Stimulated activated CD4-positive, alpha-beta T cell treated with anti-CD3 and anti-CD28 coated beads, Interleukin-2, amount 100 ng/mL, for 24 hours (primary cell): Measurements from ENCODE around the gene MT3.

Experiments used
- DNase-seq, 2 donors: peaks; one replicate each; pipeline ENCODE4 v3.0.0-alpha.2; 2020

MT3 gene

DNA sequence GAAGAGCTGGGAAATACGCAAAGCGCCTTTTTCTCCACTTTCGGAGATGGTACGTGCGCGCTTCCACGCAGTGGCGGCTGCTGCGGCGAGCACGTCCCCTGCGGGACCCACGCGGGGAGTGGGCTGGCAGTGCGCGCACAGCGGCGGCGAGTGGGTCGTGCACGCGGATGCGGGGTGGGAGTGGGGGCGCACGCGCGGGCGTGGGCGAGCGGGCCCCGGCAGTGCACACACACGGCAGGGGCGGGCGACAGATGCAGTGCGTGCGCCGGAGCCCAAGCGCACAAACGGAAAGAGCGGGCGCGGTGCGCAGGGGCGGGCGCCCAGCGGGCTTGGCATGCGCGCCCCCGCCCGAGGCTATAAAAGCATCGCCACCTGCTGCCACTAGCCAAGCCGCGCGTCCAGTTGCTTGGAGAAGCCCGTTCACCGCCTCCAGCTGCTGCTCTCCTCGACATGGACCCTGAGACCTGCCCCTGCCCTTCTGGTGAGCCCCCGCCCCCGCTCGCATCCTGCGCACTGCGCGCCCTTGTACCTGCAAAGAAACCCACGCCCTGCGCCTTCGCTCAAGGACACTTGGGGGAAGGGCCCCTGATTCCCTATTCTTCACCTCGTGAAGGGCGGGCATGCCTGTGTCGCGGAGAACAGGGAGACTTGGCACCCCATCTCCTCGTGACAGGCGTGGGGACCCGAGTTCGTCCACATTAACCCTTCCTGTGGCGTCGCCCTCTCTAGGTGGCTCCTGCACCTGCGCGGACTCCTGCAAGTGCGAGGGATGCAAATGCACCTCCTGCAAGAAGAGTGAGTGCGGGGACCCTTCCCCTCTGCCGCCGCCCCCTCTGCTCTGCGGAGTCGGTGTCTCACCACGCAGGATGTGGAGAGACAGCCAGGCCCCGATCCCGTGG is at the start of gene MT3:
Gene MT3 (plus strand): TSS at position 388 of the 899 bp plus-strand sequence. CDS start 63 bp downstream, at position 451.
- peak; percentile 35 to 51 for DNase-seq

DNA sequence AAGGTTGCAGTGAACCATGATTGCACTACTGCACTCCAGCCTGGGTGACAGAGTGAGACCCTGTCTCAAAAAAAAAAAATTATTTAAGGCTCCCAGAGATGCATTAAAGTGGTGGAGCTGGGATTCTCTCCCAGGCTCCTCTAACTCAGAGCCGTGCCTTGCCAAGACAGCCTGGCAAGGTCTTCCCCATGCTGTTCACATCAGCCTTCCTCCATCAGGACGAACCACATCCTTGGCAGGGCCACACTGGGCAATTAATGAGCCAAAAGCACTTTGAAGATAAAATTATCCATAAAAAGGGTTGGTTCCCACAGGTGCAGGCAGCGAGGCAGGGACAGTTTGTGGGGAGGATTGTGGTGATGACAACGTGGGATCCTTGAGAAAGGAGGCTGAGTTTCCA is 49.7 kb upstream of the MT3 start:
- DNase-seq, result no peak

DNA sequence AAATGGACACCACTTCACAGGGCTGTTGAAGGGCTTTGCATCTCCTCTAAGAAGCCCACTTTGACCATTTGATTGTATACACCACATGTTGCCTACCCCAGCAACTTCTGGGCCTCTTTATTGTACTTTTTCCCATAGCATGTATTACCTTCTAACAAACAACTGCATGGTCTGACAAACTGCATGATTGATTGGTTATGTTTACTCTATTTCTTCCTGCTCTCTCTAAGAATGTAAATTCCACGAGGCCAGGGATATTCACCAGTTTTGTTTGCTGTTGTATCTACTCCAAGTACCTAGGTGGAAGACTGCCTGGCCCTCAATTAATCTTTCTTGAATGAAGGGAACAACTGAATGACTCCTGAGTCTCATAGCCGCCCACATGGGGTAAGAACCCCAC is 47.3 kb upstream of the MT3 start:
- no peak for DNase-seq

- DNase-seq, result no peak
Measured at GRCh38 chr16:56547120-56547948, 42.0 kb upstream of the MT3 start.

GRCh38 chr16:56547949-56548567 is 41.3 kb upstream of the MT3 start:
- no peak for DNase-seq

GRCh38 chr16:56549161-56549560 is 40.2 kb upstream of the MT3 start:
- no peak for DNase-seq

DNA sequence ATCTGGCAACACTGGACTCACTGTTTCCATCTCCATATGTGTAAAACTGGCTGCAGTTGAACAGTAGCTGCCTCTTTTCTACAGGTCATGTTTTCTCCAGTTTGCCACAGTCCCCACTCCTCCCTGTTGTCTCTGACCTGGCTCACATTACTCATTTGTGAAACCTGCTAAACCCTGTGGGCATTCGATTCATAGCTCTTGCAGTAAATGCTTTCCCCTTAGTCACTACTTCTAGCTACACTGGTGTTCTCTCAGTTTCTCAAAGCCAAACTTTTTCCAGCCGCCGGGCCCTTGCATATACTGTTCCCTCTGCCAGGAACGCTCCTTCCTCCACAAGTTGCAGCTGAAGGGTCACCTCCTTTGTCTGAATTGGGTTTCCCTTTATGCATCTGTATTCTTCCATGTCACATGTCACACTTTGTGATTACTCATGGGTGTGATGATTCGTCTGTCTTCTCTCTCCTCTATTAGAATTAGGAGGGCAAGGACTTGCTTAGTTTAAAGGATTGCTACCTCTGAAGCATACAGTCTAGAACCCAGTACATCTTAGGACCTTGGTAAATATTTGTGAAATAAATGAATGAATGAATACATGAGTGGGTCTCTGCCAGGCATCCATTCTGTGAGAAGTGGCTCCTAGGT is 39.5 kb upstream of the MT3 start:
- peak in 1 of 2 donors; percentile 3 for DNase-seq

GRCh38 chr16:56551796-56552738 is 37.3 kb upstream of the MT3 start:
- no peak for DNase-seq

DNA sequence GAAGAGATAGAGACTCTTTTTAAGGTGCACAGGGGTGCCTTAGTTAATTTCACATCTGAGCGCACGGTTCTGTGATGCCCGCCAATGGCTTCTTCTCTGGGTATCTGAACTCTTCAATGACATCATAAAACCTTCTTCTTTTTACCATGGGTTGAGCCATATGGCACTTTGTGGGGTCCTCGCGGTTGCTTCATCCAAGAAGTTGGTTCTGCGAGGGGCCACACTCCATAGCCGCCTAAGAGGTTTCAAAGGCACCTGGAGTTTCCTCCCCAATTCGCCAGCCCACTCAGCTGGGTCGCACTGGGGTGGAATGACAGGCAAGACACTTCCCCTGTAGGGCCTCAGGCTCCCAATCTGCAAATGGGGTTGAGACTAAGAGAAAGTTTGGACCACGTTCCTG is 34.9 kb upstream of the MT3 start:
- DNase-seq, result no peak

- no peak for DNase-seq
Measured at GRCh38 chr16:56558024-56558747, 31.1 kb upstream of the MT3 start.

GRCh38 chr16:56559109-56559508 is 30.2 kb upstream of the MT3 start:
- DNase-seq, result no peak

GRCh38 chr16:56560447-56560846 is 28.9 kb upstream of the MT3 start:
- DNase-seq, result no peak

GRCh38 chr16:56561126-56561525 is 28.2 kb upstream of the MT3 start:
- no peak for DNase-seq

- DNase-seq, result no peak
Measured at GRCh38 chr16:56564793-56565477, 24.4 kb upstream of the MT3 start, which contains the start of gene MT4. Gene MT4, plus strand, starts transcription at chr16:56565073. Its CDS starts 56 bp downstream, at chr16:56565129.

DNA sequence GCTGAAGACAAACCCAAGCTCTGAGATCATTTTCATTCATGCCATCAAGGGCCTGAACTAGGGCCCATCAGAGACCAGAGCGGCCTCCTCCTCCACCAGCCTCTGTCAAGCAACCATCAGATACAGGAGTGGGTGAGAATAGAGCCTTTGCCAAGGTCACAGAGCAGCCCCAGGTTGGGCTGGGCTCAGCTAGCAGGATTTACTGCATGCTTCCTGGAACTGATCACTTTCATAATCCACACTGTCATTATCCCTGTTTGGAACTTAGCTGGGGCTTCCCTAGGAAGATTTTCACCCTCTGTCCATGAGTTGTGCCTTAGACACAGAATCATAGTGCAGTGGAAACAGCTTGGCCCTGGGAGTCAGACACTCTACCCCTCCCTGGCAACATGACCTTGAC is 19.4 kb upstream of the MT3 start:
- no peak for DNase-seq

DNA sequence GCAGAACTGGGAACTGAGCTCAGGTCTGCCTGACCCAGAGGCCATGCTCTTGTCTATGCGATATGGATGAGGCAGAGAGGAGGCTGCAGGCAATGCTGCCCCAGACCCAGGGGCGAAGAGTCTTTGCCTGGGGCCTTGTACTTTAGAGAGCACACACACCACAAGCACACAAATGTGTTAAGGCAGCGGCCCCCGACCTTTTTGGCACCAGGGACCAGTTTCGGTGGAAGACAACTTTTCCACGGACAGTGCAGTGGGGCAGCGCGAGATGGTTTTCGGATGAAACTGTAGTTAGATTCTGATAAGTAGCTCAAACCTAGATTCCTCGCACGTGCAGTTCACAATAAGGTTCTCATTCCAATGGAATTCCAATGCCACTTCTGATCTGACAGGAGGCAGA is 17.8 kb upstream of the MT3 start:
- no peak for DNase-seq

GRCh38 chr16:56574625-56575024 is 14.7 kb upstream of the MT3 start:
- DNase-seq, result no peak

DNA sequence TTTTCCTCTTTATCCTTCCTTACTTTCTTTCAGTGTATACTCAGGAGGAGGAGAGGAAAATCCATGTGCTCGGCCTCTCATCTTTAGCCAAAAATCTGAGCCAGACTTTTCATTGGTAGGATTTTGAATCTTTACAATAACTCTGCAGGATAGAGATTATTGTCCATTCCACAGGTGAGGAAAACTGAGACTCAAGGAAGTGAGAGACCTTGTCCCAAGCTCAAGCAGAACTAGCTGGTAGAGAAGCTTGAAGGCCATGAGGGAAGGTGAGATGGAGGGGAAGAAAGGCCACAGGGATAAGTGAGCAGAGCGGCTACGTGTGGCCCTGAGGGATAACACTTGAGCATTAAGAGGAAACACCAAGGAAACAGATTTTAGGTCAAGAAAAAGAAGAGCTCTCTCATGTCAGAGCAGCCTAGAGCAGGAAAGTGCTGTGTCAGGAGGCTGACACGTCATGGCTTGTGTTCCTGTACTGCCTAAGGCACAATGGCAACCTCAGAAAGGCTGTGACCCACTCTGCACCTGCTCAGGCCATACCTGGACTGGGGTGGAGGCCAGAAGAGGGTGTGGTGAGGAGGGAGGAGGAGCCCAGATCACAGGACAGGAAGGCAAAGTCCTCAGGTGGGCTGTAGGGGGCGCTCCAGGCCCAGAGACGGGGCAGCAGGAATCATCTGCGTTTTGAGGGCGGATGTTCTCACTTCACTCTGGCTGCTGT is 12.6 kb upstream of the MT3 start:
- peak; percentile 92 for DNase-seq

GRCh38 chr16:56577300-56577625 is 12.1 kb upstream of the MT3 start:
- DNase-seq, result no peak
